Measurements from ENCODE around the gene LY6G6D.

Gene LY6G6D

GRCh38 chr6:31758281-31758680 is 43.1 kb downstream of the LY6G6D start:
- intact Hi-C loops (cut with DNase I; ENCODE audit: low total_unique reads), result no loop called here
- H3K27me3 ChIP-seq, result no peaks in the 10 kb centered on the region

GRCh38 chr6:31760790-31761189 is 45.6 kb downstream of the LY6G6D start:
- H3K4me1 ChIP-seq, result no peaks in the 10 kb centered on the region

More at GRCh38 chr6:31758281-31758680, 43.1 kb downstream of the LY6G6D start:
- H3K4me3 ChIP-seq, result no peak overlapping the region
- no peaks in the 10 kb centered on the region for H3K9me3 ChIP-seq
- H3K27ac ChIP-seq, result no peak overlapping the region
- H3K36me3 ChIP-seq, result peaks cover 0 to 19% (median 0%) of the 10 kb centered on the region in 3 donors
- H3K4me1 ChIP-seq, result no peaks in the 10 kb centered on the region
- no peak for TF ChIP-seq CTCF (IDR thresholded peaks at IDR 0.05)
- no peak for DNase-seq

GRCh38 chr6:31761343-31761742 is 46.2 kb downstream of the LY6G6D start:
- H3K9me3 ChIP-seq, result no peaks in the 10 kb centered on the region
- peaks cover 0 to 19% (median 0%) of the 10 kb centered on the region in 3 donors for H3K36me3 ChIP-seq
- intact Hi-C loops (cut with DNase I; ENCODE audit: low total_unique reads), result no loop called here
- H3K27ac ChIP-seq, result no peak overlapping the region
- DNase-seq, result no peak
- peaks cover 0 to 10% of the 10 kb centered on the region in 2 donors for H3K27me3 ChIP-seq
- H3K4me3 ChIP-seq, result no peak overlapping the region
- TF ChIP-seq CTCF (IDR thresholded peaks at IDR 0.05), result no peak
- H3K4me1 ChIP-seq, result peaks cover 0 to 4% (median 2%) of the 10 kb centered on the region in 4 donors

More at GRCh38 chr6:31760790-31761189, 45.6 kb downstream of the LY6G6D start:
- Histone ChIP-seq H3K27me3 (peaks cover 0 to 4% of the 10 kb centered on the region in 2 donors), H3K4me3 (no peak overlapping the region), H3K36me3 (peaks cover 0 to 19% (median 0%) of the 10 kb centered on the region in 3 donors), H3K9me3 (no peaks in the 10 kb centered on the region), H3K27ac (no peak overlapping the region)
- intact Hi-C loops (cut with DNase I; ENCODE audit: low total_unique reads), result no loop called here
- TF ChIP-seq CTCF (IDR thresholded peaks at IDR 0.05), result no peak
- no peak for DNase-seq

GRCh38 chr6:31762356-31762755 is 47.2 kb downstream of the LY6G6D start, which contains the start of gene SAPCD1:
TSS of gene SAPCD1 (plus strand) at chr6:31762656. CDS start at chr6:31763055, 399 bp downstream.
- Histone ChIP-seq H3K4me1 (peaks cover 0 to 7% (median 3%) of the 10 kb centered on the region in 4 donors), H3K27ac (no peak within 1 kb of the TSS), H3K4me3 (no peak within 1 kb of the TSS), H3K27me3 (peaks cover 0 to 12% of the 10 kb centered on the region in 2 donors), H3K36me3 (peaks cover 0 to 19% (median 0%) of the 10 kb centered on the region in 3 donors), H3K9me3 (no peaks in the 10 kb centered on the region)
- no peak for TF ChIP-seq CTCF (IDR thresholded peaks at IDR 0.05)
- intact Hi-C loops (cut with DNase I; ENCODE audit: low total_unique reads), result no loop called here
- no peak for DNase-seq

- Histone ChIP-seq H3K9me3 (no peaks in the 10 kb centered on the region), H3K27me3 (peaks cover 0 to 12% of the 10 kb centered on the region in 2 donors), H3K36me3 (peaks cover 0 to 19% (median 0%) of the 10 kb centered on the region in 3 donors), H3K4me1 (peaks cover 0 to 7% (median 3%) of the 10 kb centered on the region in 4 donors), H3K27ac (no peak overlapping the region), H3K4me3 (no peak overlapping the region)
- intact Hi-C loops (cut with DNase I; ENCODE audit: low total_unique reads), result no loop called here
- no peak for DNase-seq
- TF ChIP-seq CTCF (IDR thresholded peaks at IDR 0.05), result no peak
Measured at GRCh38 chr6:31762878-31763618, 47.9 kb downstream of the LY6G6D start.
